HepG2 (cell line): ENCODE data around the gene RAG2. TPM values are rescaled to one million over a fixed set of nuclear protein-coding genes. Genes with fewer than 3 reads are reported as not detected.

Source experiments
- ASH2L ChIP-seq: fragments of 300-600, 200-600 bp; sonication (generic); IDR thresholded peaks from 2 replicates; pipeline ENCODE4 v1.7.0; 2017; ENCODE audit warnings: low read depth, mild to moderate bottlenecking, moderate library complexity, mixed read lengths, low read length; ENCODE audit not compliant: insufficient read length
- BRD4 ChIP-seq: sonication (generic); formaldehyde crosslinking; IDR thresholded peaks from 2 replicates; pipeline ENCODE4 v1.4.0; 2020; ENCODE audit warnings: missing genetic modification reagents
- CC2D1A ChIP-seq: sonication (generic); formaldehyde crosslinking; IDR thresholded peaks from 2 replicates; pipeline ENCODE4 v1.8.1; 2023; ENCODE audit warnings: mild to moderate bottlenecking, missing genetic modification reagents
- HNF1A ChIP-seq, 2 experiments: sonication (generic) in 1 of 2; formaldehyde crosslinking in 1 of 2; IDR thresholded peaks; 2 replicates each; pipeline versions ENCODE4 v1.4.0 to v1.6.1; 2016 to 2020; ENCODE audit warnings: borderline replicate concordance in 1 of 2, low read depth in 1 of 2, mild to moderate bottlenecking in 1 of 2, missing genetic modification reagents in 1 of 2
- MAZ ChIP-seq, 2 experiments: sonication (generic) in 1 of 2; formaldehyde crosslinking in 1 of 2; IDR thresholded peaks; 2 replicates each; pipeline versions ENCODE4 v1.5.0 to v1.6.1; 2012 to 2020; ENCODE audit warnings: low read depth in 2 of 2, mild to moderate bottlenecking in 2 of 2, borderline replicate concordance in 1 of 2, improper control_type of control experiment in 1 of 2, low read length in 1 of 2, missing genetic modification reagents in 1 of 2, moderate library complexity in 1 of 2
- RXRB ChIP-seq: IDR thresholded peaks from 2 replicates; pipeline ENCODE4 v1.6.1; 2016; ENCODE audit warnings: borderline replicate concordance, missing genetic modification reagents, missing compliant biosample characterization
- SSRP1 ChIP-seq: IDR thresholded peaks from 2 replicates; pipeline ENCODE4 v1.6.1; 2016; ENCODE audit warnings: control low read depth
- WIZ ChIP-seq: sonication (generic); formaldehyde crosslinking; IDR thresholded peaks from 2 replicates; pipeline ENCODE4 v1.5.1; 2020; ENCODE audit warnings: mild to moderate bottlenecking, missing genetic modification reagents
- YEATS2 ChIP-seq: sonication (generic); formaldehyde crosslinking; IDR thresholded peaks from 2 replicates; pipeline ENCODE4 v1.4.0; 2020; ENCODE audit warnings: missing genetic modification reagents, borderline replicate concordance
- ZBTB25 ChIP-seq: IDR thresholded peaks from 2 replicates; pipeline ENCODE4 v1.6.1; 2018; ENCODE audit warnings: missing genetic modification reagents
- ZNF264 ChIP-seq: sonication (generic); formaldehyde crosslinking; IDR thresholded peaks from 2 replicates; pipeline ENCODE4 v1.4.0; 2020; ENCODE audit warnings: missing genetic modification reagents
- ZNF441 ChIP-seq: sonication (generic); formaldehyde crosslinking; IDR thresholded peaks from 2 replicates; pipeline ENCODE4 v1.7.0; 2021; ENCODE audit warnings: missing genetic modification reagents, borderline replicate concordance
- ZNF607 ChIP-seq: sonication (generic); formaldehyde crosslinking; IDR thresholded peaks from 2 replicates; pipeline ENCODE4 v1.5.1; 2020; ENCODE audit warnings: missing genetic modification reagents, mild to moderate bottlenecking, borderline replicate concordance
- ZNF670 ChIP-seq: sonication (generic); formaldehyde crosslinking; IDR thresholded peaks from 2 replicates; pipeline ENCODE4 v1.8.0; 2022; ENCODE audit warnings: mild to moderate bottlenecking, missing genetic modification reagents, borderline replicate concordance
- ZZZ3 ChIP-seq: sonication (generic); formaldehyde crosslinking; IDR thresholded peaks from 2 replicates; pipeline ENCODE4 v1.4.0; 2020; ENCODE audit warnings: missing genetic modification reagents, mild to moderate bottlenecking, borderline replicate concordance
- polyA plus RNA-seq, 8 experiments: library from polyadenylated mRNA; depleted of rRNA in 3 of 8; stranded (reverse) in 7 of 8; unstranded in 1 of 8; fragments of >200 nt; fragmentation: Illumina TruSeq in 4 of 8; extraction: Trizol in 4 of 8; gene quantifications; 2 replicates each; pipeline versions ENCODE4 v1.2.1 to v1.2.3, GENCODE V29; 2011 to 2016; ENCODE audit warnings: low read depth in 4 of 8, missing spikeins in 1 of 8, mixed read lengths in 1 of 8; ENCODE audit not compliant: insufficient read depth in 1 of 8
- total RNA-seq, 5 experiments: library from RNA; depleted of rRNA; stranded (reverse); fragments of >200 nt; fragmentation: Illumina TruSeq; extraction: Trizol; gene quantifications; 2 replicates each; pipeline ENCODE4 v1.2.3, GENCODE V29; 2016; ENCODE audit warnings: low read depth in 1 of 5

The RAG2 gene
- total and polyA plus RNA-seq, 2 of the 13 experiments (the other 11 are each of a cell fraction or from before 2014, with no cell fraction given): not detected

GRCh38 chr11:36594316-36594989 is 3.6 kb downstream of the RAG2 start, which contains the start of gene IFTAP (continued):
- TF ChIP-seq MAZ (IDR thresholded peaks at IDR 0.05; ENCODE audit: borderline replicate concordance, low read depth, low read length) (0 out of 2 replicates have a peak, but pooled peaks have one; percentile 23), MAZ (CRISPR knock-in tag; IDR thresholded peaks at IDR 0.05; ENCODE audit: low read depth) (no peak), ZNF441 (CRISPR knock-in tag) (peak; percentile 64), WIZ (peak; percentile 91; the same call in 1 of the 2 replicates), SSRP1 (no peak), CC2D1A (CRISPR knock-in tag) (no peak), ZNF264 (CRISPR knock-in tag) (0 out of 2 replicates have a peak, but pooled peaks have one; percentile 77), ASH2L (peak; percentile 77), YEATS2 (peak; percentile 87), ZNF670 (no peak; the same call in 1 of the 2 replicates), ZNF607 (CRISPR knock-in tag) (no peak), RXRB (CRISPR knock-in tag) (peak; percentile 47; the same call in 1 of the 2 replicates), HNF1A (IDR thresholded peaks at IDR 0.05; ENCODE audit: low read depth) (no peak), HNF1A (CRISPR knock-in tag; IDR thresholded peaks at IDR 0.05; ENCODE audit: borderline replicate concordance) (no peak; the same call in 1 of the 2 replicates), ZZZ3 (peak; percentile 37; the same call in 1 of the 2 replicates), BRD4 (CRISPR knock-in tag) (peak; percentile 63; the same call in 1 of the 2 replicates), ZBTB25 (CRISPR knock-in tag) (no peak)
